ENCODE measurements around the gene TTC7B. TPM values are rescaled to one million over a fixed set of nuclear protein-coding genes. Genes with fewer than 3 reads are reported as not detected.

Gene TTC7B
- polyA plus RNA-seq, 1 donor (not counting 4 experiments of a cell fraction or from before 2014, with no cell fraction given) = 21.4 TPM

DNA sequence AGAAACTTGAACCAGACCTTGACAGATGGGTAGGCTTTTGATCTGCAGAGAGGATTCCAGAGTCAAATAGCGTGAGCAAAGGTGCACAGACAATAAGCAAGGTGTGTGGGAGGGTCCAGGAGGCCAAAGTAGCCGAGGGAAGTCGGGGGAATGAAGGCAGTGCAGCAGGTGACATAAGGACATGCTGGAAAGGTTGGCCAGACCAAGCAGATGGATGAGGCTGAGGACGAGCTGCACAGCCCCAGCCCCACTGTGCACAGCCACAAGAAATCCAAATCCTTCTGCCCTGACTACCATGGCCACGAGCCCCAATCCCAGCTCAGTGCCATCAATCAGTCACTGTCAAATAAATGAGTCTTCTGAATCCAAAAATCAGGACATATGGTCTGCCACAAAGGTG is 5.4 kb downstream of the TTC7B start:
- no peak for DNase-seq (ENCODE audit: low read depth, low spot score)
- Histone ChIP-seq H3K4me3 (ENCODE audit: control insufficient read depth in 2 of 3, extremely low read depth in 1 of 3, insufficient read depth in 2 of 3, low read depth in 1 of 3, low read length in 3 of 3) (no peak overlapping the region), H3K4me2 (ENCODE audit: control insufficient read depth, extremely low read depth, insufficient read depth, low read depth, low read length) (no peak overlapping the region), H2AFZ (ENCODE audit: control insufficient read depth, low read length) (no peak overlapping the region), H4K20me1 (ENCODE audit: control insufficient read depth, extremely low read depth, insufficient read depth, low read length) (peaks cover 3% of the 10 kb centered on the region), H3K27ac (ENCODE audit: control insufficient read depth, insufficient read depth, low read length) (no peak overlapping the region), H3K27me3 (ENCODE audit: control insufficient read depth, extremely low read depth, insufficient read depth, low read length) (no peaks in the 10 kb centered on the region), H3K4me1 (ENCODE audit: control insufficient read depth, extremely low read depth, insufficient read depth, low read length) (peaks cover 20% of the 10 kb centered on the region), H3K79me2 (ENCODE audit: control insufficient read depth, insufficient read depth, low read length) (peaks cover 61% of the 10 kb centered on the region), H3K9ac (ENCODE audit: control insufficient read depth, extremely low read depth, insufficient read depth, low read length) (no peak overlapping the region), H3K36me3 (ENCODE audit: control insufficient read depth in 2 of 2, extremely low read depth in 1 of 2, insufficient read depth in 2 of 2, low read length in 2 of 2) (no peaks in the 10 kb centered on the region), H3K9me3 (ENCODE audit: control insufficient read depth, low read depth, low read length) (no peaks in the 10 kb centered on the region), H3K9me1 (ENCODE audit: control insufficient read depth, extremely low read depth, insufficient read depth, low read length) (peaks cover 2% of the 10 kb centered on the region)
- dilution Hi-C loops (cut with MboI; ENCODE audit: extremely low pct_ligation_motif_present, low sequenced_read_pairs) = no loop called here
- TF ChIP-seq, protein P1, sequence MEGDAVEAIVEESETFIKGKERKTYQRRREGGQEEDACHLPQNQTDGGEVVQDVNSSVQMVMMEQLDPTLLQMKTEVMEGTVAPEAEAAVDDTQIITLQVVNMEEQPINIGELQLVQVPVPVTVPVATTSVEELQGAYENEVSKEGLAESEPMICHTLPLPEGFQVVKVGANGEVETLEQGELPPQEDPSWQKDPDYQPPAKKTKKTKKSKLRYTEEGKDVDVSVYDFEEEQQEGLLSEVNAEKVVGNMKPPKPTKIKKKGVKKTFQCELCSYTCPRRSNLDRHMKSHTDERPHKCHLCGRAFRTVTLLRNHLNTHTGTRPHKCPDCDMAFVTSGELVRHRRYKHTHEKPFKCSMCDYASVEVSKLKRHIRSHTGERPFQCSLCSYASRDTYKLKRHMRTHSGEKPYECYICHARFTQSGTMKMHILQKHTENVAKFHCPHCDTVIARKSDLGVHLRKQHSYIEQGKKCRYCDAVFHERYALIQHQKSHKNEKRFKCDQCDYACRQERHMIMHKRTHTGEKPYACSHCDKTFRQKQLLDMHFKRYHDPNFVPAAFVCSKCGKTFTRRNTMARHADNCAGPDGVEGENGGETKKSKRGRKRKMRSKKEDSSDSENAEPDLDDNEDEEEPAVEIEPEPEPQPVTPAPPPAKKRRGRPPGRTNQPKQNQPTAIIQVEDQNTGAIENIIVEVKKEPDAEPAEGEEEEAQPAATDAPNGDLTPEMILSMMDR (optimal IDR thresholded peaks at IDR 0.05 in 1 of 3, IDR thresholded peaks at IDR 0.05 in 1 of 3, conservative IDR thresholded peaks at IDR 0.05 in 1 of 3; ENCODE audit: extremely low read depth in 1 of 3, insufficient read depth in 2 of 3, low read length in 3 of 3) = no peak
- TF ChIP-seq EZH2 (IDR thresholded peaks at IDR 0.05; ENCODE audit: low read length) = no peak
- no peak for FAIRE-seq

GRCh38 chr14:90809530-90810312 is 6.5 kb downstream of the TTC7B start:
- DNase-seq (ENCODE audit: low read depth, low spot score) (no peak), FAIRE-seq (no peak)
- TF ChIP-seq, protein P1 (optimal IDR thresholded peaks at IDR 0.05 in 1 of 3, IDR thresholded peaks at IDR 0.05 in 1 of 3, conservative IDR thresholded peaks at IDR 0.05 in 1 of 3; ENCODE audit: extremely low read depth in 1 of 3, insufficient read depth in 2 of 3, low read length in 3 of 3) = no peak
- Histone ChIP-seq H3K27me3 (ENCODE audit: control insufficient read depth, extremely low read depth, insufficient read depth, low read length) (no peaks in the 10 kb centered on the region), H3K9me3 (ENCODE audit: control insufficient read depth, low read depth, low read length) (no peaks in the 10 kb centered on the region), H3K4me3 (ENCODE audit: control insufficient read depth in 2 of 3, extremely low read depth in 1 of 3, insufficient read depth in 2 of 3, low read depth in 1 of 3, low read length in 3 of 3) (no peak overlapping the region), H3K4me2 (ENCODE audit: control insufficient read depth, extremely low read depth, insufficient read depth, low read depth, low read length) (no peak overlapping the region), H3K9me1 (ENCODE audit: control insufficient read depth, extremely low read depth, insufficient read depth, low read length) (peaks cover 2% of the 10 kb centered on the region), H3K4me1 (ENCODE audit: control insufficient read depth, extremely low read depth, insufficient read depth, low read length) (peaks cover 15% of the 10 kb centered on the region), H2AFZ (ENCODE audit: control insufficient read depth, low read length) (no peak overlapping the region), H3K79me2 (ENCODE audit: control insufficient read depth, insufficient read depth, low read length) (peaks cover 56% of the 10 kb centered on the region), H4K20me1 (ENCODE audit: control insufficient read depth, extremely low read depth, insufficient read depth, low read length) (peaks cover 3% of the 10 kb centered on the region), H3K9ac (ENCODE audit: control insufficient read depth, extremely low read depth, insufficient read depth, low read length) (no peak overlapping the region), H3K36me3 (ENCODE audit: control insufficient read depth in 2 of 2, extremely low read depth in 1 of 2, insufficient read depth in 2 of 2, low read length in 2 of 2) (no peaks in the 10 kb centered on the region), H3K27ac (ENCODE audit: control insufficient read depth, insufficient read depth, low read length) (no peak overlapping the region)
- dilution Hi-C loops (cut with MboI; ENCODE audit: extremely low pct_ligation_motif_present, low sequenced_read_pairs) = no loop called here

Data from keratinocyte (primary cell).